Measurements from ENCODE around the gene APEH.

The APEH gene

GRCh38 chr3:49664300-49664699, 9.9 kb upstream of the APEH start:
- H3K79me2 ChIP-seq (ENCODE audit: insufficient read depth, low read length), result no peaks in the 10 kb centered on the region
- TF ChIP-seq EZH2 (IDR thresholded peaks at IDR 0.05; ENCODE audit: borderline replicate concordance, low read length), result no peak
- TF ChIP-seq CTCF (IDR thresholded peaks at IDR 0.05; ENCODE audit: low read length), result no peak
- H3K9ac ChIP-seq (ENCODE audit: low read length), result no peak overlapping the region

DNA sequence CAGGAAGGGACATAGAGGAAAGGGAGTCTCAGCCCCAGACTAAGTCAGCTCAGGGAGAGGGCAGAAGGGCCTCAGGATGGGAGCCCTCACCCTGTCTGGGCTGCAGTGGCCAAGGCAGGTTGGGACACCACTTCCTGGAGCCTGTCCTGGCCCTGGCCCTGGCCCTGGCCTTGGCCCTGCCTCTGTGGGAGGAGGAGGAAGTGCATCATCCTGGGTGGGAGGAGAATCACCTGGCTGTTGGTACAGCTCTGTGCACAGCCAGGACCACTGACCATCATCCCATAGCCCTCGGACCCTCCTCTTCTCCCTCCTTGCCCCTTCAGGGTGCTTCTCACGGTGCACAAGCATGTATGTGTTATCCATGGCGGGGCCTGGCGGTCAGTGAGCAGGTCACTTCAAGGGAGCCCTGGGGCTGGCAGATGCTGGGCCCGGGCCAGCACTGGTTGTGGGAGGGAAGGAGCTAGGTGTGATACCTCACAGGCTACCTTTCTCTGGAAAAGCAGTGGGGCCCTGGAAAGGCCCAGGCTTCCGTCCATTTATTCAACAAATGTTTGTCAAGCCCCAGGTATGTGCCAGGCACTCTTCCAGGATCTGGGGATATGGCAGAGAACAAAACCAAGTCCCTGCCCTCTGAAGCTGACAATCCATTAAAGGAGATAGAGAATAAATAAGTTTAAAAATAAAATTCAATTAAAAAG, 8.2 kb upstream of the APEH start:
- Histone ChIP-seq H4K20me1 (ENCODE audit: insufficient read depth, low read length) (no peaks in the 10 kb centered on the region), H3K4me1 (ENCODE audit: insufficient read depth, low read length, severe bottlenecking) (no peaks in the 10 kb centered on the region), H3K9me3 (ENCODE audit: low read length) (no peaks in the 10 kb centered on the region), H3K27me3 (ENCODE audit: insufficient read depth, low read length) (no peaks in the 10 kb centered on the region), H3K27ac (ENCODE audit: low read depth, low read length, poor library complexity, severe bottlenecking) (no peak overlapping the region), H3K4me3 (ENCODE audit: low read depth, low read length, poor library complexity, severe bottlenecking) (no peak overlapping the region), H3K9ac (ENCODE audit: low read length) (no peak overlapping the region), H3F3A (ENCODE audit: insufficient read depth, low read length) (no peaks in the 10 kb centered on the region), H3K79me2 (ENCODE audit: insufficient read depth, low read length) (no peaks in the 10 kb centered on the region), H2AFZ (ENCODE audit: low read length) (no peak overlapping the region), H3K4me2 (ENCODE audit: low read length) (no peak overlapping the region), H3K36me3 (ENCODE audit: insufficient read depth, low read length) (no peaks in the 10 kb centered on the region), H3K9me2 (ENCODE audit: low read depth, low read length) (no peaks in the 10 kb centered on the region)
- TF ChIP-seq EZH2 (IDR thresholded peaks at IDR 0.05; ENCODE audit: borderline replicate concordance, low read length) (no peak), CTCF (IDR thresholded peaks at IDR 0.05; ENCODE audit: low read length) (no peak)

More at GRCh38 chr3:49664300-49664699, 9.9 kb upstream of the APEH start:
- Histone ChIP-seq H2AFZ (ENCODE audit: low read length) (no peak overlapping the region), H3K9me2 (ENCODE audit: low read depth, low read length) (no peaks in the 10 kb centered on the region), H3K9me3 (ENCODE audit: low read length) (no peaks in the 10 kb centered on the region), H4K20me1 (ENCODE audit: insufficient read depth, low read length) (no peaks in the 10 kb centered on the region), H3K27me3 (ENCODE audit: insufficient read depth, low read length) (no peaks in the 10 kb centered on the region), H3K36me3 (ENCODE audit: insufficient read depth, low read length) (no peaks in the 10 kb centered on the region), H3K4me1 (ENCODE audit: insufficient read depth, low read length, severe bottlenecking) (no peaks in the 10 kb centered on the region), H3F3A (ENCODE audit: insufficient read depth, low read length) (no peaks in the 10 kb centered on the region), H3K4me2 (ENCODE audit: low read length) (no peak overlapping the region), H3K4me3 (ENCODE audit: low read depth, low read length, poor library complexity, severe bottlenecking) (no peak overlapping the region), H3K27ac (ENCODE audit: low read depth, low read length, poor library complexity, severe bottlenecking) (no peak overlapping the region)

- no peaks in the 10 kb centered on the region for H3K79me2 ChIP-seq (ENCODE audit: insufficient read depth, low read length)
Observed at GRCh38 chr3:49666592-49666991, 7.6 kb upstream of the APEH start.

More at GRCh38 chr3:49666592-49666991, 7.6 kb upstream of the APEH start:
- Histone ChIP-seq H3K9ac (ENCODE audit: low read length) (no peak overlapping the region), H3K27me3 (ENCODE audit: insufficient read depth, low read length) (no peaks in the 10 kb centered on the region), H3K4me2 (ENCODE audit: low read length) (no peak overlapping the region), H2AFZ (ENCODE audit: low read length) (no peak overlapping the region), H3K36me3 (ENCODE audit: insufficient read depth, low read length) (no peaks in the 10 kb centered on the region), H4K20me1 (ENCODE audit: insufficient read depth, low read length) (no peaks in the 10 kb centered on the region), H3K9me2 (ENCODE audit: low read depth, low read length) (no peaks in the 10 kb centered on the region), H3K9me3 (ENCODE audit: low read length) (no peaks in the 10 kb centered on the region), H3K27ac (ENCODE audit: low read depth, low read length, poor library complexity, severe bottlenecking) (no peak overlapping the region), H3K4me1 (ENCODE audit: insufficient read depth, low read length, severe bottlenecking) (no peaks in the 10 kb centered on the region), H3K4me3 (ENCODE audit: low read depth, low read length, poor library complexity, severe bottlenecking) (no peak overlapping the region), H3F3A (ENCODE audit: insufficient read depth, low read length) (no peaks in the 10 kb centered on the region)
- TF ChIP-seq EZH2 (IDR thresholded peaks at IDR 0.05; ENCODE audit: borderline replicate concordance, low read length), result no peak
- no peak for TF ChIP-seq CTCF (IDR thresholded peaks at IDR 0.05; ENCODE audit: low read length)

All from OCI-LY1 (cell line).